Measurements from ENCODE around the gene PRKAG2. TPM values are rescaled to one million over a fixed set of nuclear protein-coding genes. Genes with fewer than 3 reads are reported as not detected.
A peak's percentile ranks its signal among the peaks of the same experiment; 100 is the strongest.

The PRKAG2 gene
- total and polyA plus RNA-seq, 2 of the 8 experiments (the other 6 are each of a cell fraction or from before 2014, with no cell fraction given): 7.5 to 18.1 TPM

DNA sequence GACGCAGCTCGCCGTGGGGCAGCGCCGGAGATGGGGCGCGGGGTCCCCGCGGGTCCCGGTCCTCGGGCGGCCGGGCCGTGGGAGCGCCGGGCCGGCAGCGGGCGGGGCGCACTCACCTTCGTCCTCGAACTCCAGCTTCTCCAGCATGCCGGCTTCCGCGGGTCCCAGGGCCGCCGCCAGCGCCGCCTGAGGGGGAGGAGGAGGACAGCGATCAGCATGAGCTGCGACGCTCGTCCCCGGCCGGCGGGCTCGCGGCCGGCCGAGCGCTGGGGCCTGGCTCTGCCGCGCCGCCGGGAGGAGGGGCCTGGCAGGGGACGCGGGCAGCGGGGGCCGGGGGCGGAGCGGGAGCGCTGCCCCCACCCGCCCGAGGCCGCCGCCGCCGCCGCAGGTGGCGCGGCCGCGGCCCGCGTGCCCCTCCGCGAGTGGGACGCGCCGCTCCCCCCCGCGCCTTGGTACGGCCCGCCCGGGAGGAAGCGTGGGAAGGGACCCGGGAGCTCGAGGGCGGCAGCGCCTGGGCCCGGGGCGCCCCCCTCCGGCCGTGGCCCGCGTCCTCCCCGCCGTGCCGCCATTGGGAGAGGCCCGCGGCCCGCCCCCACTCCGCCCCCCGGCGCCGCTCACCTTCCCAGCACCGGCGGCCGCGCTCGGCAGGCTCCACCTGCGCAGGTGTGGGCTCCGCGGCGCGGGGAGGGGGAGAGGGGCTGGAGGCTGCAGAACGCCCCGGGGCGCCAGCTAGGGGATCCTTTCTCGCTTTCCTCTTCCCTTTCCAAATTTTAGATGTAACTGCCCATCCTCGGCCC lies 244.8 kb downstream of the PRKAG2 start:
- Histone ChIP-seq H2BK5ac (ENCODE audit: low read depth, low read length) (no peak overlapping the region), H2BK12ac (ENCODE audit: low read depth, low read length) (no peak overlapping the region), H4K20me1 (replicated peaks in 1 of 2; ENCODE audit: control insufficient read depth in 1 of 2, insufficient read depth in 2 of 2, low read length in 2 of 2) (peaks cover 0 to 2% of the 10 kb centered on the region in 2 experiments), H2BK15ac (ENCODE audit: low read length) (no peak overlapping the region), H2BK120ac (replicated peaks; ENCODE audit: low read depth, low read length) (no peak overlapping the region), H2AK5ac (ENCODE audit: low read depth, low read length) (no peak overlapping the region), H2AFZ (ENCODE audit: low read length) (peak overlapping the region; percentile 73; the same call in 1 of the 2 replicates), H3K79me1 (ENCODE audit: low read depth, low read length) (no peaks in the 10 kb centered on the region; the same call in 1 of the 2 replicates), H4K8ac (ENCODE audit: extremely low read depth, insufficient read depth, low read length) (peak overlapping the region; percentile 73), H3K4ac (replicated peaks; ENCODE audit: insufficient read length, low read depth, low read length) (no peak overlapping the region), H3K27ac (ENCODE audit: low read depth, low read length) (no peak overlapping the region), H3K23me2 (ENCODE audit: low read depth, low read length) (peaks cover 4% of the 10 kb centered on the region; the same call in 1 of the 2 replicates), H3K36me3 (ENCODE audit: control insufficient read depth in 2 of 4, insufficient read depth in 4 of 4, low read length in 3 of 4) (no peaks in the 10 kb centered on the region), H3K23ac (ENCODE audit: insufficient read length) (no peak overlapping the region), H4K91ac (replicated peaks; ENCODE audit: insufficient read length, low read length) (no peak overlapping the region), H3K4me2 (ENCODE audit: insufficient read depth in 1 of 2, low read depth in 2 of 2, low read length in 2 of 2) (peak overlapping the region; percentile 72 to 91), H3K4me3 (ENCODE audit: extremely low read depth in 1 of 4, insufficient read depth in 2 of 4, low read depth in 3 of 4, low read length in 4 of 4) (peak overlapping the region; percentile 44 to 84 (median 78)), H2BK20ac (ENCODE audit: low read length) (no peak overlapping the region), H3K18ac (ENCODE audit: extremely low read depth, low read length) (no peak overlapping the region), H3K9me3 (ENCODE audit: insufficient read depth in 2 of 2, low read depth in 1 of 2, low read length in 1 of 2) (peaks cover 0 to 3% of the 10 kb centered on the region in 2 experiments; a peak in 1 of 4 replicates), H3K79me2 (ENCODE audit: control insufficient read depth in 1 of 2, insufficient read depth in 2 of 2, low read length in 2 of 2) (no peaks in the 10 kb centered on the region), H3K56ac (replicated peaks; ENCODE audit: insufficient read length, low read depth, low read length) (no peak overlapping the region), H3K27me3 (replicated peaks in 1 of 4; ENCODE audit: control insufficient read depth in 3 of 4, extremely low read depth in 1 of 4, insufficient read depth in 3 of 4, low read length in 3 of 4) (peaks cover 0 to 25% (median 13%) of the 10 kb centered on the region in 4 experiments; a peak in 5 of 7 replicates), H3K9ac (replicated peaks in 1 of 4; ENCODE audit: extremely low read depth in 1 of 4, low read depth in 3 of 4, low read length in 3 of 4) (peak overlapping the region in 2 of 4 experiments; percentile 4 to 14; a peak in 1 of 7 replicates), H3K4me1 (replicated peaks in 1 of 4; ENCODE audit: control insufficient read depth in 3 of 4, insufficient read depth in 4 of 4, low read length in 3 of 4) (peaks cover 2 to 17% (median 11%) of the 10 kb centered on the region in 4 experiments), H3K14ac (ENCODE audit: insufficient read length) (no peak overlapping the region), H4K5ac (ENCODE audit: insufficient read length, low read depth, low read length) (no peak overlapping the region)
- DNase-seq (ENCODE audit: low read depth in 1 of 2, low spot score in 2 of 2) (peak; percentile 41 to 88), FAIRE-seq (no peak)
- POLR2A ChIA-PET (ENCODE audit: partially characterized antibody): interaction anchor here (0.5 to 1.5 kb wide), 7 partner anchors 11 to 843 kb away, joined by 3 to 4 read pairs (median 3); no protein-coding TSS in a partner anchor
- 9% methylated on average over 3 of the region's 111 CpGs; no CpG with 5 or more reads in 1 of the 2 experiments for WGBS, 2 experiments (ENCODE audit: extremely low coverage in 1 of 2, insufficient coverage in 1 of 2, insufficient read length in 1 of 2, insufficient replicate concordance in 2 of 2, low coverage in 1 of 2, low lambda C conversion rate in 2 of 2, missing lambda C conversion rate in 1 of 2)
- CTCF ChIA-PET (ENCODE audit: partially characterized antibody): interaction anchor here (0.6 to 10.8 kb wide), 27 partner anchors 10 to 314 kb away, joined by 3 to 107 read pairs (median 4); no protein-coding TSS in a partner anchor
- TF ChIP-seq GABPA (IDR thresholded peaks at IDR 0.05; ENCODE audit: borderline replicate concordance, insufficient read depth, low read length) (no peak), YY1 (IDR thresholded peaks at IDR 0.05; ENCODE audit: low read depth, low read length) (peak; percentile 70; the same call in 1 of the 2 replicates), EGR1 (IDR thresholded peaks at IDR 0.05; ENCODE audit: borderline replicate concordance, low read depth, low read length) (no peak), RAD21 (IDR thresholded peaks at IDR 0.05 in 1 of 2, conservative IDR thresholded peaks at IDR 0.05 in 1 of 2; ENCODE audit: low read depth in 2 of 2, low read length in 2 of 2) (peak in 1 of 2 experiments; percentile 38; a peak in 1 of 4 replicates), KDM5A (IDR thresholded peaks at IDR 0.05; ENCODE audit: low read length) (no peak), TEAD4 (IDR thresholded peaks at IDR 0.05; ENCODE audit: low read depth, low read length) (no peak), POLR2A (IDR thresholded peaks at IDR 0.05; ENCODE audit: control extremely low read depth in 1 of 2, low read depth in 2 of 2, low read length in 2 of 2) (0 out of 3 replicates have a peak, but pooled peaks of 1 of the 2 experiments have one; percentile 24), MAFK (IDR thresholded peaks at IDR 0.05; ENCODE audit: low read depth, low read length) (no peak)
- TF ChIP-seq, protein P1, sequence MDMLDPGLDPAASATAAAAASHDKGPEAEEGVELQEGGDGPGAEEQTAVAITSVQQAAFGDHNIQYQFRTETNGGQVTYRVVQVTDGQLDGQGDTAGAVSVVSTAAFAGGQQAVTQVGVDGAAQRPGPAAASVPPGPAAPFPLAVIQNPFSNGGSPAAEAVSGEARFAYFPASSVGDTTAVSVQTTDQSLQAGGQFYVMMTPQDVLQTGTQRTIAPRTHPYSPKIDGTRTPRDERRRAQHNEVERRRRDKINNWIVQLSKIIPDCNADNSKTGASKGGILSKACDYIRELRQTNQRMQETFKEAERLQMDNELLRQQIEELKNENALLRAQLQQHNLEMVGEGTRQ (IDR thresholded peaks at IDR 0.05; ENCODE audit: low read length): no peak

Measured in H1 (cell line).